Omental fat pad (tissue), 4 donors: ENCODE measurements around the gene ABL1. TPM values are rescaled to one million over a fixed set of nuclear protein-coding genes. Genes with fewer than 3 reads are reported as not detected.

ENCODE experiments used
- ATAC-seq: fragments of 150-250 bp; one replicate; pipeline ENCODE4 v1.9.1; 2016; ENCODE audit warnings: mild to moderate bottlenecking, moderate library complexity; ENCODE audit not compliant: low FRiP score
- DNase-seq: peaks from one replicate; pipeline ENCODE4 v3.0.0-alpha.2; 2019; ENCODE audit warnings: low spot score
- total RNA-seq, 4 donors: library from RNA; depleted of rRNA; stranded (reverse); fragments of >200 nt; gene quantifications; one replicate each; pipeline ENCODE4 v1.1.0, GENCODE V29; 2016
- TF ChIP-seq, protein P1 (sequence below), 3 donors: fragments of 450-650 bp; IDR thresholded peaks; one replicate each; pipeline ENCODE4 v1.5.1; 2016 to 2017; ENCODE audit warnings: antibody characterized with exemption in 3 of 3, mild to moderate bottlenecking in 3 of 3, moderate library complexity in 2 of 3

The ABL1 gene
- total RNA-seq, 4 donors from 2014 or later = 48.8 to 82.8 (median 75.3) TPM

GRCh38 chr9:130897848-130898551 lies 62.9 kb downstream of the ABL1 start:
- DNase-seq = no peak
- ATAC-seq = no peak
- TF ChIP-seq, protein P1, sequence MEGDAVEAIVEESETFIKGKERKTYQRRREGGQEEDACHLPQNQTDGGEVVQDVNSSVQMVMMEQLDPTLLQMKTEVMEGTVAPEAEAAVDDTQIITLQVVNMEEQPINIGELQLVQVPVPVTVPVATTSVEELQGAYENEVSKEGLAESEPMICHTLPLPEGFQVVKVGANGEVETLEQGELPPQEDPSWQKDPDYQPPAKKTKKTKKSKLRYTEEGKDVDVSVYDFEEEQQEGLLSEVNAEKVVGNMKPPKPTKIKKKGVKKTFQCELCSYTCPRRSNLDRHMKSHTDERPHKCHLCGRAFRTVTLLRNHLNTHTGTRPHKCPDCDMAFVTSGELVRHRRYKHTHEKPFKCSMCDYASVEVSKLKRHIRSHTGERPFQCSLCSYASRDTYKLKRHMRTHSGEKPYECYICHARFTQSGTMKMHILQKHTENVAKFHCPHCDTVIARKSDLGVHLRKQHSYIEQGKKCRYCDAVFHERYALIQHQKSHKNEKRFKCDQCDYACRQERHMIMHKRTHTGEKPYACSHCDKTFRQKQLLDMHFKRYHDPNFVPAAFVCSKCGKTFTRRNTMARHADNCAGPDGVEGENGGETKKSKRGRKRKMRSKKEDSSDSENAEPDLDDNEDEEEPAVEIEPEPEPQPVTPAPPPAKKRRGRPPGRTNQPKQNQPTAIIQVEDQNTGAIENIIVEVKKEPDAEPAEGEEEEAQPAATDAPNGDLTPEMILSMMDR (IDR thresholded peaks at IDR 0.05) = no peak

GRCh38 chr9:130898552-130898852 lies 63.4 kb downstream of the ABL1 start:
- no peak for ATAC-seq

DNA sequence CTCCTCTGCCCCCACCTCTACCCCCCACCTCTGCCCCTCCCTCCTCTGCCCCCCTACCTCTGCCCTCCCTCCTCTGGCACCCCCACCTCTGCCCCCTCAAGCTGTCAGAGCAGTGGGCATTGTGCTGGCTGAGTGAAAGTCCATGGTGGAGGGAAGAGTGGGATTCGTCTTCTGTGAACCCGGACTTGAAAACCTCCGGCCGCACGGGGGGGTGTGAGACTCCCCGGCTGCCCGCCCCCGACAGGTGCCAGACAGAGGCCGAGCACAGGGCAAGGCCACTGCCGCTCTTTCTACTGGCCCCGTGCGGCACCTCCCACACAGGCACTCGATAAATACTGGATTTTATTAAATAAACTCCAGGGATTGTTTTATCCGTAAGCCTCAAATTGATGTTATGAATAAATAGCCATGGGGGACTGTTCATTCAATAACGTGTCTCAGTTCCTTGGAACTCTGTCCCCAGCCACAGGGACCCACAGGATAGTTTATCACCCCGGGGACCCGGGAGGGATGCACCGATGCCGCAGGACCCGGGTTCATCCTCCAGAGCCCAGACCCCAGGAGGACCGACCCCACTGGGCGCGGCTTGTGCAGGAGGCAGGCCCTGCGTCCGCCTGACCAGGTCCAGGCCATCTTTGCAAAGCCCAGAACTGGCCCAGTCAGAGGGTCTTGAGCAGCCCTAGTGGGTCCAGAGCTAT lies 64.1 kb downstream of the ABL1 start:
- TF ChIP-seq, protein P1 (IDR thresholded peaks at IDR 0.05) = no peak
- DNase-seq (no peak), ATAC-seq (no peak)

More at GRCh38 chr9:130898552-130898852, 63.4 kb downstream of the ABL1 start:
- TF ChIP-seq, protein P1 (IDR thresholded peaks at IDR 0.05) = no peak
- no peak for DNase-seq

DNA sequence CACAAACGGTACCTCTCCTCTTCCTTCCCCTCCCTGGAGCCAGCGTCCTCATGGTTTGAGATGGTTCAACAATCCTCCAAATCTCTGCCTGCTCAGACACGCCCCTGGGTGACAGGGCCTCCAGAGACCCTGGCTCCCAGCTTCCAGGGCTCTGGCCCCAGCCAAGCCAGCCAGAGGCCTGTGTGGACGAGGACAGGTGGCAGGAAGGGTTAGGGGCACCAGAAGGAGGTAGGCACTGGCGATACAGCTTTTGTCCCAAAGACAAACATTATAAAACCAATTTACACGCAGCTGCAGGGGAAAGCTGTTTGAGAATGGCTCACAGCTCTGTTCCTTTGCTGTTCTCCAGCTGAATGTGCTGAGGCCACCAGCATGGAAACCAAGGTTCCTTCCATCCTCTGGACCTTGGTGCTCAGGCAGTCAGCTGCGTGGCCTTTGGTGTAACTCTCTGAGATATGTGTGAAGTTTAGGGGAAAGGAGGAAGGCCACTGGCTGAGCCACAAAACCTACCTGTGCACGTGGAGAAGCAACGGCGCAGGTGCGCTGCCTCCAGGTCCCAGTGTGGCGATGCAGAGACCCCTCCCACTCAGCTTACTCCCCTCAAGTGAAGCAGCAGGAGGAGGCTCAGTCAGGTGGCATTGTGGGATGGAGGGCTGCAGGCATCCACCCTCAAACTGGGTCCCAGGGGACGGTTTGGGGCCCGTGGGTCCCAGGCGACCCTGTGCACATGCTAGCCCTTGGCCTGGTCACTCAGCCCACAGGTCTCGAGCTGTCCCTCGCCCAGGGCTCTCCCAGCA lies 65.8 kb downstream of the ABL1 start:
- ATAC-seq (no peak), DNase-seq (no peak)
- TF ChIP-seq, protein P1 (IDR thresholded peaks at IDR 0.05) = no peak

DNA sequence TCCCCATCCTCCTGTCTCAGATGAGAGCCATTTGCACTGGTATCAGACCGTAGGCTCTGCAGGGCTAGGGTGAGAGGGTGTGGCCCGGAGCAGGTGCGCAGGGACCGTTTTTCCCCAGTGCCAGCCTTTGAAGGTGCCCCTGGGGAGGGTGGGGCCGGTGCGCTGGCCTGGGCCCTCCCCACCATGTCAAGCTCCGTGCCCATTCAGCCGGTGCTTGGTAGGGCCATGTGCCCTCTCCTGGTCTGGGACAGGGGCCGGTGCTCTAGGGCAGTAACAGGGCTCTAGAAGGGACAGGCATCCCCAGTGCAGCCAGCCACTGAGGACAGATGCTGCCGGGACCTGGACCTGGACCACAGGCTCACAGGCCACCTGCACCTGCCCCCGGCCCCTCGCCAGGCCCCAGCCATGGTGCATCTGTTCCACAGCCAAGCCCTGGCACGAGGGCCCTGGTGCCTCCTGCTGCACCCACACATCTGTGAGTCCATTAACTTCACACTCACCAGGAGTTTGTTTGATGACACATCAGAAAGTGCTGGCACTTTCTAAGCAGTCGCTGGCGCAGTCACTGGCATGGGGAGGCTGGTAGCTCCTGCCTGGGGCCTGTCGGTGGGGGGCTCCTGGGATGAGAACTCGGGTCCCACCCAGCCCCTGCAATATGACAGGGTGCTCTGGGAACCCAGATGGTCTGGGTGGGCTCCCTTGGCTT lies 66.6 kb downstream of the ABL1 start:
- DNase-seq (no peak), ATAC-seq (no peak)
- TF ChIP-seq, protein P1 (IDR thresholded peaks at IDR 0.05) = no peak

DNA sequence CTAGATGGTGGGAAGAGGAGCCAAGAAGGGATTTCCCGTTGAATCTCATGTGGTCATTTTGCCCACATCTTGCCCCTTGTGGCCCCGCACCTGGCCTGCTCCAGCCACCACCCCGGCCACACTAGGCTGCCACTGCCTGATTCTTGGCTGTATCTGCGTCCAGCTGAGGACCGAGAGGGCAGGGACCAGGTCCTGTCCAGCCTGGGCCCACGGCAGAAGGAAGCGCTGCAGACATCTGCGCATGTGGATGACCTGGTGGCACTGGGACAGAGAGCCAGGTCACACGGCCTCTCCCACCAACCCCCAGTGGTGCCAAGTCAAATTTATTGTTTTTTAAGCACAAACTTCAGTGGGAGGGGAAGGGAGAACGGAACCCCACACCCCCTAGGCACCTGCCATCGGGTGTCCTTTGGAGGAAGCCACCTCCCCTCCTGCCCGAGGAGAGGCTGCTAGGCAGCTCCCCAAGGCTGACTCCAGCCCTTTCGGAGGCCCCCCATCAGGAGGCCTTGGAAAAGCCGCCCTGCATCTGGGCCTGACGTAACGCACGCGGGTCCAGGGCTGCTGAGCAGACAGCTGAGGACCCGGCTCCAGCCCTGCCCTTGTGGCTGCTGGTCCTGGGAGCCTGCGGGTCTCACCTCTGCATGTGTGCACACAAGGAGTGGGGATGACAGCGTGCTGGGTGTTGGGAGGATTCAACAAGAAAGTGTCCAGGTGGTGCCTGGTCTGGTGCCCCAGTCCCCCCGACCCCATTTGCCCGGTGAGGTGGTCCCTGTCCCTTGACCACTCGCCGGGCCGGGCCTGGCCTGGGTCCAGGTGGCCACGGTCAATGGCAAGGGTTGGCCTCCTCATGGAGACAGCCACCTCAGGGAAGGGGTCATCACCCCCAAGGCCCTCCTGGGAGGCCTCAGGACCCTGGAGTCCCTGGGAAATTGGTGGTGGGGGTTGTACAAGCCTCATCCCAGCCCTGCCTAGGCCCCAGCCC lies 67.4 kb downstream of the ABL1 start:
- ATAC-seq (no peak), DNase-seq (no peak)
- TF ChIP-seq, protein P1 (IDR thresholded peaks at IDR 0.05) = no peak
